ENCODE data around the gene PAK4. TPM values are rescaled to one million over a fixed set of nuclear protein-coding genes. Genes with fewer than 3 reads are reported as not detected.

PAK4 gene
- total RNA-seq, 2 donors from 2014 or later, result 15.6 to 19.4 TPM

- Mint-ChIP-seq H3K36me3 (no peaks in the 10 kb centered on the region), H3K9me3 (no peaks in the 10 kb centered on the region), H3K27ac (no peak overlapping the region)
- DNase-seq (ENCODE audit: low spot score in 2 of 2) (no peak), ATAC-seq (no peak)
Measured at GRCh38 chr19:39165857-39166256, 40.3 kb downstream of the PAK4 start.

- no peak overlapping the region for H3K27ac Mint-ChIP-seq
- DNase-seq (ENCODE audit: low spot score in 2 of 2), result no peak
- no peaks in the 10 kb centered on the region for H3K36me3 Mint-ChIP-seq
- H3K9me3 Mint-ChIP-seq, result no peaks in the 10 kb centered on the region
- no peak for ATAC-seq
Measured at GRCh38 chr19:39166571-39167391, 41.2 kb downstream of the PAK4 start.

- Mint-ChIP-seq H3K9me3 (no peaks in the 10 kb centered on the region), H3K27ac (no peak overlapping the region), H3K36me3 (no peaks in the 10 kb centered on the region)
- DNase-seq (ENCODE audit: low spot score in 2 of 2) (no peak), ATAC-seq (no peak)
Measured at GRCh38 chr19:39167461-39168257, 42.1 kb downstream of the PAK4 start.

- no peaks in the 10 kb centered on the region for H3K36me3 Mint-ChIP-seq
- no peaks in the 10 kb centered on the region for H3K9me3 Mint-ChIP-seq
- DNase-seq (ENCODE audit: low spot score in 2 of 2), result no peak
- peak overlapping the region in 1 of 2 donors; percentile 33 for H3K27ac Mint-ChIP-seq
- ATAC-seq, result no peak
Measured at GRCh38 chr19:39168258-39169142, 42.9 kb downstream of the PAK4 start.

- peak in 1 of 2 donors; percentile 14 for ATAC-seq
- H3K36me3 Mint-ChIP-seq, result no peaks in the 10 kb centered on the region
Measured at GRCh38 chr19:39169143-39169810, 43.7 kb downstream of the PAK4 start.

GRCh38 chr19:39170386-39171231, 45.0 kb downstream of the PAK4 start:
- DNase-seq (ENCODE audit: low spot score in 2 of 2), result no peak
- no peak for ATAC-seq
- Mint-ChIP-seq H3K27ac (no peak overlapping the region), H3K9me3 (no peaks in the 10 kb centered on the region), H3K36me3 (no peaks in the 10 kb centered on the region)

More at GRCh38 chr19:39169143-39169810, 43.7 kb downstream of the PAK4 start:
- H3K9me3 Mint-ChIP-seq, result no peaks in the 10 kb centered on the region
- no peak for DNase-seq (ENCODE audit: low spot score in 2 of 2)
- H3K27ac Mint-ChIP-seq, result peak overlapping the region in 1 of 2 donors; percentile 33

GRCh38 chr19:39171479-39172465, 46.2 kb downstream of the PAK4 start:
- H3K27ac Mint-ChIP-seq, result peak overlapping the region in 1 of 2 donors; percentile 50
- no peaks in the 10 kb centered on the region for H3K9me3 Mint-ChIP-seq
- no peak for DNase-seq (ENCODE audit: low spot score in 2 of 2)
- no peak for ATAC-seq
- no peaks in the 10 kb centered on the region for H3K36me3 Mint-ChIP-seq

- no peaks in the 10 kb centered on the region for H3K36me3 Mint-ChIP-seq
- no peaks in the 10 kb centered on the region for H3K9me3 Mint-ChIP-seq
- no peak overlapping the region for H3K27ac Mint-ChIP-seq
- no peak for ATAC-seq
- no peak for DNase-seq (ENCODE audit: low spot score in 2 of 2)
Measured at GRCh38 chr19:39172700-39173501, 47.3 kb downstream of the PAK4 start.

GRCh38 chr19:39173502-39173991, 48.0 kb downstream of the PAK4 start:
- Mint-ChIP-seq H3K27ac (no peak overlapping the region), H3K36me3 (no peaks in the 10 kb centered on the region), H3K9me3 (no peaks in the 10 kb centered on the region)
- ATAC-seq (no peak), DNase-seq (ENCODE audit: low spot score in 2 of 2) (no peak)

- no peak for ATAC-seq
- H3K9me3 Mint-ChIP-seq, result no peaks in the 10 kb centered on the region
- H3K27ac Mint-ChIP-seq, result no peak overlapping the region
- DNase-seq (ENCODE audit: low spot score in 2 of 2), result no peak
- H3K36me3 Mint-ChIP-seq, result no peaks in the 10 kb centered on the region
Measured at GRCh38 chr19:39174142-39174541, 48.6 kb downstream of the PAK4 start.

GRCh38 chr19:39174558-39175544, 49.3 kb downstream of the PAK4 start:
- Mint-ChIP-seq H3K27ac (no peak overlapping the region), H3K36me3 (no peaks in the 10 kb centered on the region), H3K9me3 (no peaks in the 10 kb centered on the region)
- ATAC-seq (no peak), DNase-seq (ENCODE audit: low spot score in 2 of 2) (no peak)

- no peak for ATAC-seq
- Mint-ChIP-seq H3K36me3 (no peaks in the 10 kb centered on the region), H3K27ac (no peak overlapping the region), H3K9me3 (no peaks in the 10 kb centered on the region)
- no peak for DNase-seq (ENCODE audit: low spot score in 2 of 2)
Measured at GRCh38 chr19:39175564-39175963, 50.0 kb downstream of the PAK4 start.
